Left kidney (tissue), 8 donors: ENCODE data around the gene CFAP157. TPM values are rescaled to one million over a fixed set of nuclear protein-coding genes. Genes with fewer than 3 reads are reported as not detected.

Experiments
- DNase-seq: peaks from one replicate; pipeline ENCODE4 v3.0.0-alpha.2; 2013
- long read RNA-seq, 8 donors: transcript quantifications; one replicate each; lab custom pipeline, GENCODE V29; 2026
- polyA plus RNA-seq: library from polyadenylated mRNA; unstranded; fragments of 120-200 nt; gene quantifications from one replicate; pipeline ENCODE4 v1.2.1, GENCODE V29; 2013; ENCODE audit not compliant: insufficient read length

CFAP157 gene
- 4.3 TPM for polyA plus RNA-seq
- long read RNA-seq, donor 1: 0 reads
- long read RNA-seq, donor 2, partial matches to known transcripts: 5 of 10 reads
- long read RNA-seq, donor 2, other reads (novel, unspliced or antisense): 5 of 10 reads
- long read RNA-seq, donor 3, partial matches to known transcripts: 12 of 20 reads
- long read RNA-seq, donor 3, other reads (novel, unspliced or antisense): 8 of 20 reads
- long read RNA-seq, donor 4: 0 reads
- long read RNA-seq, donor 5, partial matches to known transcripts: 27 of 49 reads
- long read RNA-seq, donor 5, other reads (novel, unspliced or antisense): 22 of 49 reads
- long read RNA-seq, donor 6: 0 reads
- long read RNA-seq, donor 7, partial matches to known transcripts: 0 of 1 reads
- long read RNA-seq, donor 7, other reads (novel, unspliced or antisense): 0 of 1 reads
- long read RNA-seq, donor 8: 0 reads

- DNase-seq: no peak
These were observed at the start of gene CFAP157 for GRCh38 chr9:127706836-127707241. Gene CFAP157 (plus strand): TSS chr9:127706988. CDS start chr9:127707032, 44 bp downstream.

GRCh38 chr9:127658428-127658827 lies 48.4 kb upstream of the CFAP157 start:
- DNase-seq: no peak

GRCh38 chr9:127660886-127661741 lies 45.7 kb upstream of the CFAP157 start:
- DNase-seq: peak; percentile 46

GRCh38 chr9:127662617-127663016 lies 44.2 kb upstream of the CFAP157 start:
- DNase-seq: no peak

- no peak for DNase-seq
These were observed 42.5 kb upstream of the CFAP157 start for GRCh38 chr9:127664324-127664677.

GRCh38 chr9:127664678-127665507 lies 41.9 kb upstream of the CFAP157 start:
- no peak for DNase-seq

GRCh38 chr9:127667127-127667844 lies 39.5 kb upstream of the CFAP157 start:
- no peak for DNase-seq

GRCh38 chr9:127667906-127668305 lies 38.9 kb upstream of the CFAP157 start:
- DNase-seq: no peak

GRCh38 chr9:127673234-127673633 lies 33.6 kb upstream of the CFAP157 start:
- no peak for DNase-seq

GRCh38 chr9:127676638-127677037 lies 30.1 kb upstream of the CFAP157 start:
- DNase-seq: no peak

- no peak for DNase-seq
These were observed 27.3 kb upstream of the CFAP157 start for GRCh38 chr9:127679506-127679905.

- no peak for DNase-seq
These were observed 26.6 kb upstream of the CFAP157 start for GRCh38 chr9:127680226-127680625.

- no peak for DNase-seq
These were observed 25.9 kb upstream of the CFAP157 start for GRCh38 chr9:127680846-127681245.

- DNase-seq: no peak
These were observed 24.2 kb upstream of the CFAP157 start for GRCh38 chr9:127682351-127683136.

GRCh38 chr9:127683723-127684122 lies 23.1 kb upstream of the CFAP157 start:
- DNase-seq: no peak

- no peak for DNase-seq
These were observed 22.2 kb upstream of the CFAP157 start for GRCh38 chr9:127684576-127684975.

GRCh38 chr9:127686461-127687393 lies 20.1 kb upstream of the CFAP157 start:
- no peak for DNase-seq

GRCh38 chr9:127689329-127690000 lies 17.3 kb upstream of the CFAP157 start:
- DNase-seq: no peak

- no peak for DNase-seq
These were observed 16.1 kb upstream of the CFAP157 start for GRCh38 chr9:127690735-127691134.
